ENCODE measurements around the gene RNF44.

The RNF44 gene

DNA sequence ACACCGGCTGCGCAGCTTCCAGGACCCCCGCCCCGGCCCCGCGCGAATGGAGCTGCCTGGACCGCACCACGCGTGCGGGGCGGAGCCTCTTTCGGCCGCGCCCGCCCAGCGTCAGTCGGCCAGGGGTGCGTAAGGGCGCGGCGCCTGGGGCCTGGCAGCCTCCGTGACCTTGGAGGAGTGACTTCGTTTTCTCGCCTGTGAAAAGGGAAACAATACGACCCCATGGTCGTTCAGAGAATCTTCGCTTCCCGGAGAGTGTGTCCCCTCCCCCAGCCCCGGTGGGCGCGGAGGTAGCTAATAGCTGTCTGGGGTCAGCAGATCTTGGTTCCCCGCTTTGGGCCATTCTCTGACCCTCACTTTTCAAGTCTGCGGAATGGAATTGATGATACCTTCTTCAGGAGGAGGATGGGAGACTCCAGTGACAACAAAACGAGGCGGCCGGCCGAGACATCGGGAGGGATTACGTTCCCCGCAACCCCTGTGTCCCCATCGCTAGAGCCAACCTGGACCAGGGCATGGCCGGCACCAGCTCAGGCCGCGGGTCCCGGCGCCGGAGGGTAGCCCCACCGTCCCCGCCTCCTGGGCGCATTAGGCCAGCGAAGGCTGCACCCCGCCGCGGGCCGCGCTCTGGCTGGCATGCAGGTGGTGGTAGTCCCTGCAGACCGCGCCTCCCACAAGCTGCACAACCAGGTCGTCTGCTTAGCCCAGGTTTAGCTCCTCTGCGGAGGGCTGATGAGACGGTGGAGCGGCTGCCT is 6.4 kb upstream of the RNF44 start:
- H3K9me3 Mint-ChIP-seq, result no peaks in the 10 kb centered on the region
- H3K27ac Mint-ChIP-seq, result peak overlapping the region; percentile 95
- H3K4me1 Mint-ChIP-seq (ENCODE audit: low read depth), result peaks cover 62% of the 10 kb centered on the region
- H3K27me3 Mint-ChIP-seq, result no peaks in the 10 kb centered on the region
- peak overlapping the region; percentile 94 for H3K4me3 Mint-ChIP-seq
- H3K36me3 Mint-ChIP-seq (ENCODE audit: low read depth), result no peaks in the 10 kb centered on the region

GRCh38 chr5:176542596-176543427 is 5.6 kb upstream of the RNF44 start:
- no peaks in the 10 kb centered on the region for H3K36me3 Mint-ChIP-seq (ENCODE audit: low read depth)
- H3K9me3 Mint-ChIP-seq, result no peaks in the 10 kb centered on the region
- H3K27ac Mint-ChIP-seq, result peak overlapping the region; percentile 81
- H3K27me3 Mint-ChIP-seq, result no peaks in the 10 kb centered on the region
- H3K4me1 Mint-ChIP-seq (ENCODE audit: low read depth), result peaks cover 70% of the 10 kb centered on the region
- peak overlapping the region; percentile 80 for H3K4me3 Mint-ChIP-seq

- Mint-ChIP-seq H3K9me3 (no peaks in the 10 kb centered on the region), H3K36me3 (ENCODE audit: low read depth) (no peaks in the 10 kb centered on the region), H3K4me1 (ENCODE audit: low read depth) (peaks cover 65% of the 10 kb centered on the region), H3K4me3 (peak overlapping the region; percentile 80), H3K27me3 (no peaks in the 10 kb centered on the region), H3K27ac (peak overlapping the region; percentile 81)
Measured at GRCh38 chr5:176542135-176542595, 5.0 kb upstream of the RNF44 start.

DNA sequence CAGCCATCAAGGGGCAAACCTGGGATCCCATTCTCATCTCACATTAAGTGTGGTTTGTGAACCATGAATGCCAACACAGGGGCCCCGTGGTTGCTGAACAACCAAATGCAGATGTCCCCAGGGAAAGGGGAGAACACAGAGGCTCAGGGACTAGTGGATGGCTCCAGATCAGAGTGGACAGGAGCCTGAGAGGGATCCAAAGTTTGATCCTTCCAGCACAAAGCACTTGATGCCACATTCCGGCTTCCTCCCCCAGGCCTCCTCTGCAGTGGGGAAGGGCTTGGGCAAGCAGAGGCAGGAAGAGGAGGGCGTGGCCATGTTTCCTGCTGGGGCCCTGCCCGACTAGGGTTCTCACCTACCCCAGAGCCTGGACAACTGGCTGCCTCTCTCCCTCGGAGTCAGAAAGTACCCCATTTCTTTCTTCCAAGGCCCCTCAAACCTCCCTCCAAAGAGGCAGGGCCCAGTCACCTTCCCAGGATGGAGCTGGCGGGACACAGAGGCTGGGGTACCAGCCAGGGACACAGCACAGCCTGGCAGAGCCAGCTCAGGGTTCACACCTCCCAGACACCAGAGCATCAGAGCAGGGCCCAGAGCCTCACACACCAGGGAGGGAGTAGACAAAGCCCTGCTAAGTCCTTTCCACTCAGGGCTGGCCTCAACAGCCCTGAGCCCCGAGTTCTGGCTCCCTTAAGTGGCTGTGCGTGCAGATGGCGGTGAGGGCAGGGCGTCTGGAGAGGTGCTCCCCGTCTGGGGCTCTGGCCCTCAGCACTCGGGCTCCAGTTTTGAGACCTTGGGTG is 4.3 kb upstream of the RNF44 start:
- Mint-ChIP-seq H3K4me1 (ENCODE audit: low read depth) (peaks cover 65% of the 10 kb centered on the region), H3K27me3 (no peaks in the 10 kb centered on the region), H3K9me3 (no peaks in the 10 kb centered on the region), H3K27ac (peak overlapping the region; percentile 81), H3K4me3 (peak overlapping the region; percentile 80), H3K36me3 (ENCODE audit: low read depth) (no peaks in the 10 kb centered on the region)

- peak overlapping the region; percentile 80 for H3K4me3 Mint-ChIP-seq
- no peaks in the 10 kb centered on the region for H3K9me3 Mint-ChIP-seq
- H3K36me3 Mint-ChIP-seq (ENCODE audit: low read depth), result no peaks in the 10 kb centered on the region
- H3K27me3 Mint-ChIP-seq, result no peaks in the 10 kb centered on the region
- H3K27ac Mint-ChIP-seq, result peak overlapping the region; percentile 81
- H3K4me1 Mint-ChIP-seq (ENCODE audit: low read depth), result peaks cover 61% of the 10 kb centered on the region
Measured at GRCh38 chr5:176540956-176541337, 3.7 kb upstream of the RNF44 start.

GRCh38 chr5:176540476-176540899 is 3.3 kb upstream of the RNF44 start:
- H3K27ac Mint-ChIP-seq, result peak overlapping the region; percentile 61
- peak overlapping the region; percentile 26 for H3K4me3 Mint-ChIP-seq
- no peaks in the 10 kb centered on the region for H3K27me3 Mint-ChIP-seq
- no peaks in the 10 kb centered on the region for H3K9me3 Mint-ChIP-seq
- no peaks in the 10 kb centered on the region for H3K36me3 Mint-ChIP-seq (ENCODE audit: low read depth)
- H3K4me1 Mint-ChIP-seq (ENCODE audit: low read depth), result peaks cover 60% of the 10 kb centered on the region

DNA sequence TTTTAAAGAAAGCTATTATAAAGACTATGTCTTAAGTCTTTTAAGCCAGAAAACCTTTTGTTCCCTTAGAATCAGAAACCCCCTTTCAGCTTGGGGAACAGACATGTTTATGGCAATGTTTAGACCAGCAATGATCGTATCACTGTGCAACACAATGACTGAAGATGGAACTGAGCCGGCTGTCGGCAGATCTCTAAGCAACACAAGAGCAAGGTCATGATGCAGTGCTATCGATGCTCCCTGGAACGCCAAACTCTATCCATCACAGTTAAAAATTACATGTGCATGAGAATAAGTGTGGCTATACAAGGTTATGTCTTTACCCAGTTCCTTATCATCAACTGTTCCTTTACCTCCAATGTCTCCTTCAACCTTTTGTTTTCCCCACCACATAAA is 1.8 kb upstream of the RNF44 start:
- Mint-ChIP-seq H3K27ac (no peak overlapping the region), H3K4me3 (no peak overlapping the region), H3K36me3 (ENCODE audit: low read depth) (peaks cover 5% of the 10 kb centered on the region), H3K9me3 (no peaks in the 10 kb centered on the region), H3K27me3 (no peaks in the 10 kb centered on the region), H3K4me1 (ENCODE audit: low read depth) (peaks cover 63% of the 10 kb centered on the region)

- H3K4me1 Mint-ChIP-seq (ENCODE audit: low read depth), result peaks cover 69% of the 10 kb centered on the region
- no peaks in the 10 kb centered on the region for H3K9me3 Mint-ChIP-seq
- peak overlapping the region; percentile 93 for H3K27ac Mint-ChIP-seq
- peak overlapping the region; percentile 98 for H3K4me3 Mint-ChIP-seq
- H3K36me3 Mint-ChIP-seq (ENCODE audit: low read depth), result peaks cover 5% of the 10 kb centered on the region
- no peaks in the 10 kb centered on the region for H3K27me3 Mint-ChIP-seq
Measured at GRCh38 chr5:176538230-176538988, 1.2 kb upstream of the RNF44 start.

DNA sequence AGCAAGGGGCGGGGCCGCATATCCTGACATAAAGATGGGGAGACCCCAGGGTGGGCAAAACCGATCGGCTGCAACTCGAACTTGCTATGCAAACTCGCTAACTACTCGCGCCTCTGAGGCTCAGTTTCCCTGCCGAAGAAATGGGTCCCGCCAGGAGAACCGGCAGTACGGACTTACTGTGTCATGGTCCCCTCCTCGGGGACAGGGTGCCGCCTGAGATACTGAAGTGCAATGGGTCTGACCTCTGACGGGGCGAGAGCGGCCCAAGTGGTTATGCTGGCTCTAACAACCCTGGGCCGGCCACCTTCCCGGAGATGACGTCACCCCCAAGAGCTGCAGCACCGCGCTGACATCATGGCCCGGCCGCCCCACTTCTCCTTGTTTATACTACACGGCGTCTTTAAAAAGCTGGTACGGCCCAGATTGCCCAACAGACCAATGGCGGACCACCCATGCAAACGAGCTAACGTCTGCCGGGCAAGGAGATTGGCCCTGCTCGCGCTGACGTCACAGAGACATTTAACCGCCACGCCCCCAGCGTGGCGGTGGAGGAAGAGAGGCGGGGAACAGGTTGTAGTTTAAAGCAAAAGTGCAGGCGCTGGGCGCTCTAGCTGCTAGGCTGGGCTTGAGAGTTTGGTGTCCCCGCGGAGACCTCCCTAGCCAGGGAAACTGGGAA is 490 bp upstream of the RNF44 start:
- no peaks in the 10 kb centered on the region for H3K27me3 Mint-ChIP-seq
- H3K4me3 Mint-ChIP-seq, result peak overlapping the region; percentile 98
- no peaks in the 10 kb centered on the region for H3K9me3 Mint-ChIP-seq
- peaks cover 5% of the 10 kb centered on the region for H3K36me3 Mint-ChIP-seq (ENCODE audit: low read depth)
- H3K4me1 Mint-ChIP-seq (ENCODE audit: low read depth), result peaks cover 76% of the 10 kb centered on the region
- peak overlapping the region; percentile 93 for H3K27ac Mint-ChIP-seq

DNA sequence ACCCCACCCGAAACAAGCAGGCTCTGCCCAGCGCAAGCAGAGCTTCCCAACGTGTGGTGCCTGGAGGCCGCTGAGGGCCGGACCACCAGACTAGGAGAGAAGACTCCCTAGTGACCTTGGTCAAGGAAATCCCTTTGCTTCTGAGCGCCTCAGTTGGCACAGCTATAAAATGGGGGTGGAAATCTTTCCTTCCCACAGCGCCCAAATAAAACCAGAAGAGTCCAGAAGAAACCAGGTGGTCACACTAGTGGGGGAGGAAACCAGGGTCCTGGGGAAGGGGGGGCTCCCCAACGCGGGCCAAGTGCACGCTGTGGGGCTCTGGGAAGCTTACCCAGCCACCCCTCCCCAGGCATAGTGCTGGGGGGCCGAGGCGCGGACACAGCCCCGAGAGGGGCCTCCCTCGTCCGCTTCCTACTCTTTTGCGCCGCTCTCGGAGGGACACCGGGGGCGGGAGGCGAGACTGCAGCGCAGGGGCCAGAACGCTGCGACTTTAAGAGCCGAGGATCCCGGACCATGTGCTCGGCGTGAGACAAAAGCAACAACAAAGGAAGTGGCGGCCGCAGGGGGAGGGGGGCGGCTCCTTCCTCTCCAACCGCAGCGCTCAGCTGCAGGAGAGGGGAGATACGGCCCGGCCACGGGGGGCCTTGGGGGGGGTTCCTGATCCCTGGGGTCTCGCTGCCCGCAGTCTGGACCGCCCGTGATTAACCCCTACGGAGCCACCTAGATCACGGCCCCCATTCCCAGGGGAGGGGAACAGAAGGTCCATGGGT is 885 bp downstream of the RNF44 start:
- H3K36me3 Mint-ChIP-seq (ENCODE audit: low read depth), result peaks cover 5% of the 10 kb centered on the region
- H3K4me1 Mint-ChIP-seq (ENCODE audit: low read depth), result peaks cover 69% of the 10 kb centered on the region
- H3K4me3 Mint-ChIP-seq, result peak overlapping the region; percentile 98
- no peaks in the 10 kb centered on the region for H3K9me3 Mint-ChIP-seq
- peak overlapping the region; percentile 93 for H3K27ac Mint-ChIP-seq
- no peaks in the 10 kb centered on the region for H3K27me3 Mint-ChIP-seq

DNA sequence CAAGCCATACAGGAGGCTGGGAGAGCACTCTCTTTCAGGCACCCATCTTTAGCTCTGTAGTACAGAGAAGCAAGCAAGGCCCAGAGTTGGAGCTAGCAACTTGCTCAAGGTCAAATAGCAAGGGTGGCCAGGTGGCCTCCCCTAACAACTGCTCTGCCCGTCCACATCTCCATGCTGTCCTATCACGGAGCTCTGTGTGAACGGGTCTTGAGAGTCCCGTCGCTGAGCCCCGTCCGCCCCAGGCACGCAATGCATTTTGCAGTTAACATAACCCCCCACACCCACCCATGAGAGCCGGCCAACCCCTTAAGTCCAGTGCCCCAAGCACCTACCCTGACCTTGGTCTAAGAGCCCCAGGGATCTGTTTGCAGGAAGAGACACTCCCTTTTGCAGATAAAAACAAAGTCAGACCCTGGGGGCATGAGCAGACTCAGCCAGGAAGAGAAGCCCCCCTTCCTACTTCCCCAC is 1.5 kb downstream of the RNF44 start:
- H3K4me1 Mint-ChIP-seq (ENCODE audit: low read depth), result peaks cover 68% of the 10 kb centered on the region
- peak overlapping the region; percentile 93 for H3K27ac Mint-ChIP-seq
- peak overlapping the region; percentile 98 for H3K4me3 Mint-ChIP-seq
- no peaks in the 10 kb centered on the region for H3K27me3 Mint-ChIP-seq
- peaks cover 5% of the 10 kb centered on the region for H3K36me3 Mint-ChIP-seq (ENCODE audit: low read depth)
- no peaks in the 10 kb centered on the region for H3K9me3 Mint-ChIP-seq

GRCh38 chr5:176535101-176535663 is 2.0 kb downstream of the RNF44 start:
- H3K9me3 Mint-ChIP-seq, result no peaks in the 10 kb centered on the region
- H3K4me3 Mint-ChIP-seq, result peak overlapping the region; percentile 98
- peaks cover 5% of the 10 kb centered on the region for H3K36me3 Mint-ChIP-seq (ENCODE audit: low read depth)
- H3K27me3 Mint-ChIP-seq, result no peaks in the 10 kb centered on the region
- H3K4me1 Mint-ChIP-seq (ENCODE audit: low read depth), result peaks cover 63% of the 10 kb centered on the region
- peak overlapping the region; percentile 93 for H3K27ac Mint-ChIP-seq

DNA sequence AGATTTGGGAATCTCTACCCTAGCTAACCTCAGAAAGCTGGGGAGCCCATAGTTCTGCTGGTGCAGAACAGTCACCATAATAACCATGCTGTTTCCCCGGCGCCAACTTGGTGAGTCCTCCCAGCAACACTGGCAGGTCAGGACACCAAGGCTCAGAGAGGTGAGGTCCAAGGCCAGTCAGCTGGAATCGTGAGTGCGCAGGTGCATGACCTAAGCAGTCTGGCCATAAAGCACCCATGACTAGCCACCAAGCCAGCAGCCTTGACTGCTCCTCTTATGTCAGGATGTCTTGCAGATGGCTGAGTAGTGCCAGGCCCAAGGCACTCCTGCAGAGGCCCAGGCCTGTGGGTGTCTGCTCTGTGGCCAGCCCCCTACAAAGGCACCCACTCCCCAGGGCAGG is 2.6 kb downstream of the RNF44 start:
- H3K27me3 Mint-ChIP-seq, result no peaks in the 10 kb centered on the region
- H3K4me1 Mint-ChIP-seq (ENCODE audit: low read depth), result peaks cover 60% of the 10 kb centered on the region
- H3K9me3 Mint-ChIP-seq, result no peaks in the 10 kb centered on the region
- peak overlapping the region; percentile 93 for H3K27ac Mint-ChIP-seq
- peaks cover 5% of the 10 kb centered on the region for H3K36me3 Mint-ChIP-seq (ENCODE audit: low read depth)
- H3K4me3 Mint-ChIP-seq, result peak overlapping the region; percentile 98
